ENCODE measurements around the gene ZNF665. TPM values are rescaled to one million over a fixed set of nuclear protein-coding genes. Genes with fewer than 3 reads are reported as not detected.
"Not testable (repeated sequence)": the region's sequence is repeated elsewhere in the genome, so short reads cannot be mapped to it uniquely, and the experiment has no call there.

The ZNF665 gene
- total RNA-seq, 1 experiment from 2014 or later = 8.2 TPM

- peak; percentile 64 for DNase-seq (ENCODE audit: low read depth)
These were observed 35.0 kb downstream of the ZNF665 start for GRCh38 chr19:53158119-53158656.

- DNase-seq (ENCODE audit: low read depth) = peak; percentile 14
These were observed 35.5 kb downstream of the ZNF665 start for GRCh38 chr19:53157626-53158025.

GRCh38 chr19:53156850-53157249 lies 36.3 kb downstream of the ZNF665 start:
- DNase-seq (ENCODE audit: low read depth) = no peak

GRCh38 chr19:53147645-53148044 lies 45.5 kb downstream of the ZNF665 start:
- peak; percentile 9 for DNase-seq (ENCODE audit: low read depth)

- no peak for DNase-seq (ENCODE audit: low read depth)
These were observed 52.8 kb downstream of the ZNF665 start for GRCh38 chr19:53140351-53140750.

- DNase-seq (ENCODE audit: low read depth) = no peak
These were observed 56.7 kb downstream of the ZNF665 start for GRCh38 chr19:53136432-53136831.

- peak; percentile 75 for DNase-seq (ENCODE audit: low read depth)
These were observed 60.8 kb downstream of the ZNF665 start, which contains the start of gene ZNF415 for GRCh38 chr19:53132141-53132991. Gene ZNF415, minus strand, starts transcription at chr19:53132910. Its CDS starts 10,234 bp downstream, at chr19:53122676.

GRCh38 chr19:53131727-53132126 lies 61.4 kb downstream of the ZNF665 start:
- DNase-seq (ENCODE audit: low read depth) = no peak

- no peak for DNase-seq (ENCODE audit: low read depth)
These were observed 62.0 kb downstream of the ZNF665 start for GRCh38 chr19:53131085-53131590.

GRCh38 chr19:53130506-53130905 lies 62.7 kb downstream of the ZNF665 start:
- DNase-seq (ENCODE audit: low read depth) = no peak

GRCh38 chr19:53126733-53127526 lies 66.2 kb downstream of the ZNF665 start:
- not testable (repeated sequence) for DNase-seq (ENCODE audit: low read depth)

- DNase-seq (ENCODE audit: low read depth) = no peak
These were observed 69.8 kb downstream of the ZNF665 start for GRCh38 chr19:53123400-53123799.

Other genes with a start within 250 kb of the ZNF665 start
- gene ZNF816, start 230.5 kb downstream of the ZNF665 start, total RNA-seq (2014; rRNA removed; shearing (Covaris generic)) = 14.9 and 42.1 TPM in 2 replicates
- not detected in 2 replicates for gene ERVV-1, start 179.4 kb downstream of the ZNF665 start, total RNA-seq (2014; rRNA removed; shearing (Covaris generic))
- gene ERVV-2, start 148.6 kb downstream of the ZNF665 start, total RNA-seq (2014; rRNA removed; shearing (Covaris generic)) = not detected in 2 replicates
- gene ZNF160, start 89.9 kb downstream of the ZNF665 start, total RNA-seq (2014; rRNA removed; shearing (Covaris generic)) = 21.4 and 22.4 TPM in 2 replicates
- gene ZNF415, start 60.4 kb downstream of the ZNF665 start, total RNA-seq (2014; rRNA removed; shearing (Covaris generic)) = 4.8 and 8.4 TPM in 2 replicates
- gene ZNF347, start 34.3 kb downstream of the ZNF665 start, total RNA-seq (2014; rRNA removed; shearing (Covaris generic)) = 11.2 and 16.2 TPM in 2 replicates
- 6.4 and 7.7 TPM in 2 replicates for gene ZNF677, start 61.5 kb upstream of the ZNF665 start, total RNA-seq (2014; rRNA removed; shearing (Covaris generic))
- gene VN1R2, start 64.9 kb upstream of the ZNF665 start, total RNA-seq (2014; rRNA removed; shearing (Covaris generic)) = not detected in 2 replicates
- gene VN1R4, start 74.4 kb upstream of the ZNF665 start, total RNA-seq (2014; rRNA removed; shearing (Covaris generic)) = not detected in 2 replicates
- gene ZNF845, start 140.4 kb upstream of the ZNF665 start, total RNA-seq (2014; rRNA removed; shearing (Covaris generic)) = 8.3 and 13.6 TPM in 2 replicates
- gene ZNF525, start 172.3 kb upstream of the ZNF665 start, total RNA-seq (2014; rRNA removed; shearing (Covaris generic)) = 8.7 and 9.3 TPM in 2 replicates
- gene ZNF765, start 201.8 kb upstream of the ZNF665 start, total RNA-seq (2014; rRNA removed; shearing (Covaris generic)) = 10.1 and 10.9 TPM in 2 replicates
- 17.4 and 22.2 TPM in 2 replicates for gene ZNF761, start 238.6 kb upstream of the ZNF665 start, total RNA-seq (2014; rRNA removed; shearing (Covaris generic))